GM12872 (cell line): ENCODE data around the gene MATN3.

ENCODE experiments used
- TF ChIP-seq, protein P1 (sequence below): IDR thresholded peaks from 3 replicates; pipeline ENCODE4 v1.5.1; 2011; ENCODE audit warnings: low read depth, mild to moderate bottlenecking, low read length, moderate library complexity; ENCODE audit not compliant: insufficient read depth

The MATN3 gene

DNA sequence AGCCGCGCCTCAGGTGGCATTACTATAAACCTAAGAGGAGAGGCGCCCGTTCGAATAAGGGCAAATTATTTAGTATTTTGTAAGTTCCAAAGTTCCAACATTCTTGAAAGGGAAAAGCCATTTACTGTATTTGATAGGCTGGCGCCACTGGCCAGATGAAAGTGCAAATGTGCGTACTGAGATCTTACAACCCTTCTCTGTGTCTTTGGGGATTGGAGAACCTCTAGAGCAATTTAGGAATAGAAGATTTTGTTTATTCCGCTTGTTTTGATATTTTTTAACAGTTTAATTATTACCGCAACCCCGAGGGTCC lies 22.1 kb downstream of the MATN3 start:
- TF ChIP-seq, protein P1, sequence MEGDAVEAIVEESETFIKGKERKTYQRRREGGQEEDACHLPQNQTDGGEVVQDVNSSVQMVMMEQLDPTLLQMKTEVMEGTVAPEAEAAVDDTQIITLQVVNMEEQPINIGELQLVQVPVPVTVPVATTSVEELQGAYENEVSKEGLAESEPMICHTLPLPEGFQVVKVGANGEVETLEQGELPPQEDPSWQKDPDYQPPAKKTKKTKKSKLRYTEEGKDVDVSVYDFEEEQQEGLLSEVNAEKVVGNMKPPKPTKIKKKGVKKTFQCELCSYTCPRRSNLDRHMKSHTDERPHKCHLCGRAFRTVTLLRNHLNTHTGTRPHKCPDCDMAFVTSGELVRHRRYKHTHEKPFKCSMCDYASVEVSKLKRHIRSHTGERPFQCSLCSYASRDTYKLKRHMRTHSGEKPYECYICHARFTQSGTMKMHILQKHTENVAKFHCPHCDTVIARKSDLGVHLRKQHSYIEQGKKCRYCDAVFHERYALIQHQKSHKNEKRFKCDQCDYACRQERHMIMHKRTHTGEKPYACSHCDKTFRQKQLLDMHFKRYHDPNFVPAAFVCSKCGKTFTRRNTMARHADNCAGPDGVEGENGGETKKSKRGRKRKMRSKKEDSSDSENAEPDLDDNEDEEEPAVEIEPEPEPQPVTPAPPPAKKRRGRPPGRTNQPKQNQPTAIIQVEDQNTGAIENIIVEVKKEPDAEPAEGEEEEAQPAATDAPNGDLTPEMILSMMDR, result no peak

DNA sequence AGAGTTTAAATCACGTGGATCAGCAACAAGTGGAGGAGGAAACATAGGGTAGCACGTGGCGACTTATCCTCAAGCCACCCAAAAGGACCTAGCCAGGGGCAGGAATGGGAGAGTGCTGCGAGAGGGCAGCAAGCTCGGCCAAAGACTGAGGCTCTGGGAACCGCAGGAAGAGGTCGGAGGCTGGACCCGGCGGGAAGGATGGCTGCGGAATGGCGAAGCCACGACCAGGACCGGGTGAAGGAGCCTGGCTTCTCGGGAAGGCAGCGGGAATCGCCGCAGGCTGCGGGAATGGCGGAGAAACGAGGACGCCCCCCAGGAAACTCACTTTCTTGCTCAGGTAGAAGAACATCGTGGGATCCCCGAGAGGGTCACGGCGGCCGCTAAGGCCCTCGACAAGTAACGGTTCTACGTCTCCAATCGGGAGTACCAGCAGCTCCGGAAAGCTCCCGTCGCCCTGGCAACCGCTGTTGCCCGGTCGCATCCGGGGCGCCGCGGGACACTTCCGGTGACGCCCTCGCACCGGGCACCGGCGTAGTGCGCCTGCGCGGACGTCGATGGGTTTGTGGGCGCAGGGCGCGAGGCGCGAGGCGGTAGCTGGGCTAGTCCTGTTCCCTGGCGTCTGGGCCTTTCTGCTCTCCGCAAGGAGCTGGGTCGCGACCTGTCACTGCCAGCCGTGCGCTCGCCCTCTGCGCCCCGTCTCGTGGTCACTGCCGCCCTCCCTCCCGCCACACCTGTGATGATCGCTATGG lies 22.6 kb downstream of the MATN3 start, which contains the start of gene WDR35:
TSS of gene WDR35 (minus strand) at position 439 of the 749 bp plus-strand sequence. CDS start at position 349, 90 bp downstream.
- TF ChIP-seq, protein P1, result no peak

DNA sequence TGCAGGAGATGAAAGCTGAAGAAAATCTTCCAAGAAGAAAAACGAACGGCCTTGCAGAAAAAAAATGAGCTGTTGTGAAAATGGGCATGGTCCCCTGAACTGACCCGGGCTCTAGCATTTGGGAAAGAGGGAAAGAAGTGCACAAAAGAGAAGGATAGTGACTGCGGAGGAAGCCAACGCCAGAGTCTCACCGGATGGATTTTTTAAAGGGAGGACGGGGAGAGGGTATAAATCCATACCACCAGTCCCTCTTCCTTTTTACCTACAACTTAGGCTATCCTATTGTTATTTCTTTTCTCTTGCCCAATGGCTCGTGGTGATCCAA lies 23.2 kb downstream of the MATN3 start:
- TF ChIP-seq, protein P1, result no peak

- TF ChIP-seq, protein P1, result no peak
Observed at GRCh38 chr2:19988600-19988999, 23.9 kb downstream of the MATN3 start.

DNA sequence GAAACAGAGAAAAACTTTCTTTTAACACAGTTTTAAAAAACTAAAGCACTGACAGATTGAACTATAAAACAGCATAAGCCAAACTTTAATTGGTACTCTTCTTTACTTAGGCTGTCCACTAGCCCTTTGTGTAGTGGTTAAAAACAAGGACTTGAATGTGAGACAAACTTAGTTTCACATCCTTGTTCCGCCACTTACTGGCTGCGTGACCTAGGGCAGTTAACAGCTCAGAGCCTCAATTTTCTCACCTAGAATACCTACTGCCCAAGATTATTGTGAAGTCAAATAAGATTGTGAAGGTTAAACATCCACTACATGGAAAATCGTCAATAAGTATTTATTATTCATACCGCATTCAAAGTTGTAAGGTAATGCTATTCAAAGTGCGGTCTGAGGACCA lies 24.5 kb downstream of the MATN3 start:
- TF ChIP-seq, protein P1, result no peak

- TF ChIP-seq, protein P1, result no peak
Observed at GRCh38 chr2:19982268-19982667, 30.2 kb downstream of the MATN3 start.

DNA sequence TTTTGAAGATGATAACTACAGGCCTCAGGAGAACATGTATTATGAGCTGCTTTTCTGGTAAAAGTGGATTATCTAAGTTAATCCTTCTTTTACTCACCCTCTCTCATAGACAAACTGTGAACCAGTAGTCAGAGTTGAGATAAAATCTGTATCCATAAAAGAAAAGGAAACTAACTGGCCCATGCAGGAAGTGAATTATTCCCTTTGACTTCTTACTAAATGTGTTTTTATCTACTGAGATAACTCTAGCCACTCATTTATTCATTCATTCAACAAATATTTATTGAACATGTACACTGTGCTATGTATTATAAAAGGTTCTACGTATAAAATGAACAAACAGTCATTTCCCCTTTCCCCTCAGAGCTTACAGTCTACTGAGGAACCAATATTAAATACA lies 32.5 kb downstream of the MATN3 start:
- TF ChIP-seq, protein P1, result no peak

DNA sequence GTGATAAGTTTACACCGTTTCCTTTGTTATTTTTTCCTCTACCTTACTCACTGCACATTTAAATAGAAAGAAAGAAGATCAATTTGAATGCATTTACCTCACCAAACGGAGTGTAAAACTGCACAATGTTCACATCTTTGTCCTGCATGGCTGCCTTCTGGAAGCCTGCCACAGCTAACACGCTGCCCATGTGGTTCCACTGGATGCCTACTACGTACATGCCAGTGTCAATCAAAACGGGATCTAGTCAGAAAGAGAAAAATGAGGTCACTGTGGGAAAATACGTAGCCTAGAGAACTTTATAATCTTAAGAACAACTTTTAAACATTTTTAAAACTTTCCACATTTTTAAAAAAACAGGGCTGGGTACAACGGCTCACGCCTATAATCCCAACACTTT lies 39.0 kb downstream of the MATN3 start:
- TF ChIP-seq, protein P1, result no peak
